Tibial nerve (tissue), 3 donors: Measurements from ENCODE around the gene HSPG2.
"Not testable (repeated sequence)": the region's sequence is repeated elsewhere in the genome, so short reads cannot be mapped to it uniquely, and the experiment has no call there.

Experiments used
- CTCF ChIP-seq, 5 experiments: fragments of 200-600 bp in 3 of 5; fragments of 450-650 bp in 2 of 5; sonication (generic) in 3 of 5; IDR thresholded peaks; one replicate each; pipeline ENCODE4 v1.5.1; 2016 to 2019; ENCODE audit warnings: antibody characterized with exemption in 5 of 5, mild to moderate bottlenecking in 3 of 5, moderate library complexity in 2 of 5
- POLR2A ChIP-seq, 2 donors: fragments of 450-650 bp; IDR thresholded peaks; one replicate each; pipeline ENCODE4 v1.6.1; 2017; ENCODE audit warnings: antibody characterized with exemption in 2 of 2, mild to moderate bottlenecking in 2 of 2, moderate library complexity in 2 of 2

DNA sequence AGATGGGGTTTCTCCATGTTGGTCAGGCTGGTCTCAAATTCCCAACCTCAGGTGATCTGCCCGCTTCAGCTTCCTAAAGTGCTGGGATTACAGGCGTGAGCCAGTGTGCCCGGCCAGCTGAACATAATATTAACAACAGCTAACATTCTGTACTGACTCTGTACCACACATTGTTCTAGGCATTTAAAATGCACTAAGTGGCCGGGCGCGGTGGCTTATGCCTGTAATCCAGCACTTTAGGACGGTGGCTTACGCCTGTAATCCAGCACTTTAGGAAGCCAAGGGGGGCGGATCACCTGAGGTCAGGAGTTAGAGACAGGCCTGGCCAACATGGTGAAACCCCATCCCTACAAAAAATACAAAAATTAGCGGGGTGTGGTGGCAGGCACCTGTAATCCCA is 110.4 kb downstream of the HSPG2 start:
- TF ChIP-seq CTCF, POLR2A (IDR thresholded peaks at IDR 0.05): not testable (repeated sequence)
